Endothelial cell of umbilical vein (primary cell): ENCODE results near the gene RABEP1. TPM values are rescaled to one million over a fixed set of nuclear protein-coding genes. Genes with fewer than 3 reads are reported as not detected.

Experiments
- BruUV-seq: library from RNA; stranded (reverse); fragments of 400-500 nt; replicated peaks from 2 replicates; lab custom pipeline; 2021; lab: Mats Ljungman, UMichigan
- CTCF ChIA-PET: fragments of 300-600, 350-600 bp; sonication (Branson Sonifier 250); formaldehyde crosslinking; loops from one replicate; lab custom pipeline; 2021; ENCODE audit warnings: antibody characterized with exemption, inconsistent platforms; lab: Charles Lee
- POLR2A ChIA-PET: fragments of 300-600, 350-600 bp; sonication (Branson Sonifier 250); formaldehyde crosslinking; loops from one replicate; lab custom pipeline; 2021; ENCODE audit warnings: antibody characterized with exemption, inconsistent platforms; lab: Charles Lee
- DNase-seq: peaks from one replicate; pipeline ENCODE4 v3.0.0-alpha.2; 2011; ENCODE audit warnings: low read depth, low spot score
- FAIRE-seq: peaks from 2 replicates; lab custom pipeline; 2011; peaks lifted over from hg19 to GRCh38; lab: Jason Lieb, UNC
- H2AFZ ChIP-seq: 2 replicates; pipeline ENCODE4 v1.6.0; 2012; ENCODE audit warnings: low read depth, low read length, control low read depth, inconsistent platforms
- H3K27ac ChIP-seq: 2 replicates; pipeline ENCODE4 v1.5.1; 2011; ENCODE audit warnings: low read depth, mild to moderate bottlenecking, control low read depth, low read length, moderate library complexity; ENCODE audit not compliant: insufficient read depth
- H3K27me3 ChIP-seq, 2 experiments: 2 replicates each; pipeline versions ENCODE4 v1.6.0 to v1.6.1; 2011; ENCODE audit warnings: low read length in 2 of 2, mixed read lengths in 1 of 2; ENCODE audit not compliant: control insufficient read depth in 2 of 2, insufficient read depth in 2 of 2
- H3K36me3 ChIP-seq, 2 experiments: 2 replicates in 1 of 2; 3 replicates in 1 of 2; pipeline ENCODE4 v1.5.1; 2011; ENCODE audit warnings: low read length in 2 of 2, mild to moderate bottlenecking in 1 of 2, moderate library complexity in 1 of 2; ENCODE audit not compliant: control insufficient read depth in 2 of 2, insufficient read depth in 2 of 2; ENCODE audit errors: extremely low read depth in 1 of 2
- H3K4me1 ChIP-seq: 3 replicates; pipeline ENCODE4 v1.5.1; 2011; ENCODE audit warnings: mild to moderate bottlenecking, low read length; ENCODE audit not compliant: control insufficient read depth, insufficient read depth; ENCODE audit errors: extremely low read depth
- H3K4me2 ChIP-seq: 2 replicates; pipeline ENCODE4 v1.6.1; 2011; ENCODE audit warnings: low read length, control low read depth, mixed read lengths; ENCODE audit not compliant: insufficient read depth
- H3K4me3 ChIP-seq, 3 experiments: fragments of 200-600 bp in 1 of 3; sonication (generic), shearing (Covaris generic) in 1 of 3; replicated peaks in 1 of 3; 2 replicates each; pipeline ENCODE4 v1.5.1; 2011 to 2016; ENCODE audit warnings: control low read depth in 3 of 3, low read length in 3 of 3, mild to moderate bottlenecking in 2 of 3, inconsistent platforms in 1 of 3, low read depth in 1 of 3, moderate library complexity in 1 of 3; ENCODE audit not compliant: insufficient read depth in 1 of 3
- H3K79me2 ChIP-seq: 2 replicates; pipeline ENCODE4 v1.6.0; 2012; ENCODE audit warnings: low read length, inconsistent platforms; ENCODE audit not compliant: control insufficient read depth, insufficient read depth
- H3K9ac ChIP-seq: replicated peaks from 2 replicates; pipeline ENCODE3; 2011; ENCODE audit warnings: low read length, control low read depth; ENCODE audit not compliant: insufficient read depth; ENCODE audit errors: extremely low read depth
- H3K9me1 ChIP-seq: replicated peaks from 3 replicates; pipeline ENCODE4 v1.6.0; 2011; ENCODE audit warnings: mild to moderate bottlenecking, low read length; ENCODE audit not compliant: control insufficient read depth, insufficient read depth; ENCODE audit errors: extremely low read depth
- H3K9me3 ChIP-seq: replicated peaks from 2 replicates; pipeline ENCODE4 v1.5.1; 2012; ENCODE audit warnings: low read length, inconsistent platforms; ENCODE audit not compliant: control insufficient read depth, insufficient read depth
- H4K20me1 ChIP-seq: replicated peaks from 2 replicates; pipeline ENCODE3; 2011; ENCODE audit warnings: mild to moderate bottlenecking, low read length; ENCODE audit not compliant: control insufficient read depth, insufficient read depth; ENCODE audit errors: extremely low read depth
- FOS ChIP-seq: IDR thresholded peaks from 2 replicates; pipeline ENCODE4 v1.6.1; 2011; ENCODE audit warnings: mild to moderate bottlenecking, low read length, moderate library complexity, borderline replicate concordance; ENCODE audit not compliant: insufficient read depth
- GATA2 ChIP-seq: IDR thresholded peaks from 2 replicates; pipeline ENCODE4 v1.7.0; 2011; ENCODE audit warnings: low read depth, mild to moderate bottlenecking, moderate library complexity, mixed read lengths, low read length; ENCODE audit not compliant: insufficient read length, insufficient read depth
- MYC ChIP-seq: IDR thresholded peaks from one replicate; pipeline ENCODE4 v1.6.1; 2011; ENCODE audit warnings: mild to moderate bottlenecking, low read depth, low read length
- POLR2A ChIP-seq: IDR thresholded peaks from 2 replicates; pipeline ENCODE4 v1.6.1; 2012; ENCODE audit warnings: low read depth, mild to moderate bottlenecking, control low read depth, low read length
- POLR2AphosphoS5 ChIP-seq: IDR thresholded peaks from 2 replicates; pipeline ENCODE4 v1.6.1; 2012; ENCODE audit warnings: low read depth, mild to moderate bottlenecking, control low read depth, low read length, moderate library complexity; ENCODE audit not compliant: insufficient read depth
- dilution Hi-C: fragments of 300-500 bp; cut with MboI; formaldehyde crosslinking; loops from one replicate; pipeline ENCODE4 v1.15.0; 2019; ENCODE audit warnings: low sequenced_read_pairs; ENCODE audit not compliant: extremely low pct_ligation_motif_present
- intact Hi-C: fragments of 100-400 bp; cut with micrococcal nuclease; formaldehyde crosslinking; loops from one replicate; pipeline ENCODE4 v1.10.0; 2022
- polyA plus RNA-seq, 4 experiments: library from polyadenylated mRNA; depleted of rRNA in 3 of 4; stranded (reverse) in 3 of 4; unstranded in 1 of 4; fragments of >200 nt; gene quantifications; 2 replicates each; pipeline versions ENCODE4 v1.2.1 to v1.2.3, GENCODE V29; 2011 to 2012; ENCODE audit warnings: missing spikeins in 1 of 4
- total RNA-seq: library from RNA; stranded (reverse); gene quantifications from 2 replicates; pipeline ENCODE4 v1.2.3, GENCODE V29; 2021
- TF ChIP-seq, protein P1 (sequence below): IDR thresholded peaks from 2 replicates; pipeline ENCODE4 v1.6.1; 2011; ENCODE audit not compliant: insufficient read depth, insufficient read length
- TF ChIP-seq, protein P2 (sequence below), 2 donors: IDR thresholded peaks; 1 replicate in 1 of 2; 2 replicates in 1 of 2; pipeline ENCODE4 v1.5.1; 2011; ENCODE audit warnings: low read length in 2 of 2, mild to moderate bottlenecking in 2 of 2, moderate library complexity in 2 of 2, control low read depth in 1 of 2, inconsistent platforms in 1 of 2, low read depth in 1 of 2; ENCODE audit not compliant: insufficient read depth in 1 of 2; ENCODE audit errors: extremely low read depth in 1 of 2

The RABEP1 gene
- total and polyA plus RNA-seq, 2 donors (not counting 3 experiments of a cell fraction or from before 2014, with no cell fraction given) = 10.1 to 54.8 TPM

DNA sequence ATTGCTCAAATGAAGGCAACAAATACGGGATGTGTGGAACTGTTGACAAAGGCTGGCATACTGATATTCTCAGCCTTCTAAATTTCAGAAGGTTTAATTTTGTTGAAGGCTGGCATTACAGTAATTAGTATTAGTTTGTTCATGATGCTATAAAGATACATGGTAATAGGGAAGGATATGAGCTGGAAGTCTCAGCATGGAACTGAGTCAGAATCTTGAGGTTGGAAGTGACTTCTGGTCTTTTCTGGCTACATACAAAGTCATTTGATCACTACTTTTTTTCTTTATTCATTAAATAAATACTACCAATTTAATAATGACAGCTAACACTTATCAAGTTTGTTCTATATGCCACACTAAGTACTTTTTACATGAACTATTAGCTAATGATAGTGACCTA is 22.6 kb downstream of the RABEP1 start:
- H4K20me1 ChIP-seq = no peaks in the 10 kb centered on the region

DNA sequence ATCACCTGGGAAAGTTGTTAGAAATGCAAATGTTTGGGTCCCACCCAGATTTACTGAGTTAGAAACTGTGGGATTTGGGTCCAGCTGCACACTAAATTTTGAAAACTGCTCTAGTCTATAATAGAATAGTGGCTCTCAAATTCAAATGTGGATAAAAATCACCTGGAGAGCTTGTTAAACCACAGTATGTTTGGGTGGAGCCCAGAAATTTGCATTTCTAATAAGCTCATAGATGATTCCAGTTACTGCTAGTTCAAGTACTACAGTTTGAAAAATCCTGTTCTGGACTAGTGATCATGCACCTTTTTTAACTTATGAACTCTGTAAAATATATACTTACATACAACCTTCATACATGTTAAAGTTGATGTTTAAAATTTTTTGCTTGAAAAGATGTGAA is 27.8 kb downstream of the RABEP1 start:
- no peak overlapping the region for H3K27ac ChIP-seq
- dilution Hi-C loops = no loop called here
- DNase-seq = no peak
- ChIA-PET CTCF (interaction anchor here (0.7 to 1.3 kb wide), 2 partner anchors 34 to 1110 kb away, joined by 3 read pairs; no protein-coding TSS in a partner anchor), POLR2A (no interaction called here)
- no peaks in the 10 kb centered on the region for H3K4me1 ChIP-seq
- no peak overlapping the region for H3K9ac ChIP-seq
- H3K9me3 ChIP-seq = no peaks in the 10 kb centered on the region
- no TSS peak for BruUV-seq
- no peak overlapping the region for H2AFZ ChIP-seq
- no peaks in the 10 kb centered on the region for H3K27me3 ChIP-seq
- intact Hi-C loops = no loop called here
- FAIRE-seq = no peak
- no peak overlapping the region for H3K4me3 ChIP-seq
- H3K79me2 ChIP-seq = peaks cover 36% of the 10 kb centered on the region
- H3K36me3 ChIP-seq = no peaks in the 10 kb centered on the region
- no peak for TF ChIP-seq POLR2A
- TF ChIP-seq GATA2 = no peak
- no peak for TF ChIP-seq POLR2AphosphoS5
- TF ChIP-seq, protein P1, sequence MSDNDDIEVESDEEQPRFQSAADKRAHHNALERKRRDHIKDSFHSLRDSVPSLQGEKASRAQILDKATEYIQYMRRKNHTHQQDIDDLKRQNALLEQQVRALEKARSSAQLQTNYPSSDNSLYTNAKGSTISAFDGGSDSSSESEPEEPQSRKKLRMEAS = no peak
- no peak for TF ChIP-seq MYC
- no peak overlapping the region for H3K4me2 ChIP-seq
- no peaks in the 10 kb centered on the region for H3K9me1 ChIP-seq
- no peaks in the 10 kb centered on the region for H4K20me1 ChIP-seq

More for the DNA sequence above, 22.6 kb downstream of the RABEP1 start:
- Histone ChIP-seq H3K9ac (no peak overlapping the region), H3K4me2 (no peak overlapping the region), H3K4me3 (no peak overlapping the region), H3K79me2 (peaks cover 74% of the 10 kb centered on the region), H2AFZ (no peak overlapping the region), H3K27ac (no peak overlapping the region), H3K9me3 (no peaks in the 10 kb centered on the region), H3K36me3 (no peaks in the 10 kb centered on the region), H3K4me1 (no peaks in the 10 kb centered on the region), H3K27me3 (no peaks in the 10 kb centered on the region), H3K9me1 (no peaks in the 10 kb centered on the region)
- DNase-seq = no peak
- ChIA-PET CTCF (no interaction called here), POLR2A (no interaction called here)
- no peak for FAIRE-seq
- no TSS peak for BruUV-seq
- intact Hi-C loops (no loop called here), dilution Hi-C loops (no loop called here)
- TF ChIP-seq POLR2A (no peak), FOS (peak; percentile 12)
- TF ChIP-seq, protein P2, sequence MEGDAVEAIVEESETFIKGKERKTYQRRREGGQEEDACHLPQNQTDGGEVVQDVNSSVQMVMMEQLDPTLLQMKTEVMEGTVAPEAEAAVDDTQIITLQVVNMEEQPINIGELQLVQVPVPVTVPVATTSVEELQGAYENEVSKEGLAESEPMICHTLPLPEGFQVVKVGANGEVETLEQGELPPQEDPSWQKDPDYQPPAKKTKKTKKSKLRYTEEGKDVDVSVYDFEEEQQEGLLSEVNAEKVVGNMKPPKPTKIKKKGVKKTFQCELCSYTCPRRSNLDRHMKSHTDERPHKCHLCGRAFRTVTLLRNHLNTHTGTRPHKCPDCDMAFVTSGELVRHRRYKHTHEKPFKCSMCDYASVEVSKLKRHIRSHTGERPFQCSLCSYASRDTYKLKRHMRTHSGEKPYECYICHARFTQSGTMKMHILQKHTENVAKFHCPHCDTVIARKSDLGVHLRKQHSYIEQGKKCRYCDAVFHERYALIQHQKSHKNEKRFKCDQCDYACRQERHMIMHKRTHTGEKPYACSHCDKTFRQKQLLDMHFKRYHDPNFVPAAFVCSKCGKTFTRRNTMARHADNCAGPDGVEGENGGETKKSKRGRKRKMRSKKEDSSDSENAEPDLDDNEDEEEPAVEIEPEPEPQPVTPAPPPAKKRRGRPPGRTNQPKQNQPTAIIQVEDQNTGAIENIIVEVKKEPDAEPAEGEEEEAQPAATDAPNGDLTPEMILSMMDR (IDR thresholded peaks at IDR 0.05; ENCODE audit: extremely low read depth in 1 of 2, insufficient read depth in 1 of 2, low read depth in 1 of 2, low read length in 2 of 2) = no peak
